Measurements from ENCODE around the gene ALDH5A1.
"Not testable (repeated sequence)": the region's sequence is repeated elsewhere in the genome, so short reads cannot be mapped to it uniquely, and the experiment has no call there.

Gene ALDH5A1

DNA sequence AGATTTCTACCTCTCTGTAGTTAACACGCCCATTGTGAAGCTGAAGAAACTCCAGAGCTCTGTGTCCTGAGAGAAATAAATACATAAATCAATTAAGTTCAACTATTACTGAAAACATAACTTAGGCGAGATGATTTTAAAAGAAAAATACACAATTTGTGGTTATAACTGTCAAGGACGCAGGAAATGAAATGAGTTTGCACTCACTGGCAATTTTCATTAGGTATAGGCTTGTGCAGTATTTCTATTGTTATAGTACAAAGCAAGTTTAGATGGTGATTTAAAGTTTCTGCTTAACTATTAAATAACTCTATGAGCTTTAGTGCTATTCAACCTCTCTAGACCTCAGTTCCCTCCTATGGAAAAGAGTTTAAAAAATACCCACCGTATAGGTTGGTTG is 8.7 kb upstream of the ALDH5A1 start:
- DNase-seq (ENCODE audit: low read depth in 2 of 2), result no peak

- DNase-seq (ENCODE audit: low read depth in 2 of 2), result no peak
Measured at GRCh38 chr6:24489470-24489869, 5.3 kb upstream of the ALDH5A1 start, which contains the start of gene GPLD1. Gene GPLD1, minus strand, starts transcription at chr6:24489578. Its CDS starts 67 bp downstream, at chr6:24489511.

DNA sequence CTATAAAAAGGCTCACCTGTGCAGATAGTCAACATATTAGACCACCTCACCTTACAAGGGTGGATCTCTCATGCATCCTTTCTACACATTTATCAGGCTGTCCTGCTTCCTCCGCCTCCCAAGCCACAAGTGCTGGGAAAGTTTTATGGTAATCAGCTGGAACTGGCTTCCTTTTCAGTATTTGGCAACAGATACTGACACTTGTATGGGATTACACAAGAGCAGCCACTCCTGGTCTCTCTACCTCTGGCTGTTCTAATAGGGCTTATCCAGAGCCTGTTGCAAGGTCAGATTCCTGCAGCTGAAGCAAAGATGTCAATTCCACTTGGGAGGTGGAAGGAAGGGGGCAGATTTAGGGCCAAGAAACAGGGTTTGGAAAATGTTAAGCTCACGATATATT is 4.9 kb upstream of the ALDH5A1 start:
- DNase-seq (ENCODE audit: low read depth in 2 of 2), result no peak

- no peak for DNase-seq (ENCODE audit: low read depth in 2 of 2)
Measured at GRCh38 chr6:24490948-24491347, 3.8 kb upstream of the ALDH5A1 start.

- DNase-seq (ENCODE audit: low read depth in 2 of 2), result no peak
Measured at GRCh38 chr6:24492475-24492874, 2.3 kb upstream of the ALDH5A1 start.

GRCh38 chr6:24493945-24494820 is 586 bp upstream of the ALDH5A1 start:
- DNase-seq (ENCODE audit: low read depth in 2 of 2), result no peak

GRCh38 chr6:24497254-24497970 is 2.6 kb downstream of the ALDH5A1 start:
- DNase-seq (ENCODE audit: low read depth in 2 of 2), result no peak

DNA sequence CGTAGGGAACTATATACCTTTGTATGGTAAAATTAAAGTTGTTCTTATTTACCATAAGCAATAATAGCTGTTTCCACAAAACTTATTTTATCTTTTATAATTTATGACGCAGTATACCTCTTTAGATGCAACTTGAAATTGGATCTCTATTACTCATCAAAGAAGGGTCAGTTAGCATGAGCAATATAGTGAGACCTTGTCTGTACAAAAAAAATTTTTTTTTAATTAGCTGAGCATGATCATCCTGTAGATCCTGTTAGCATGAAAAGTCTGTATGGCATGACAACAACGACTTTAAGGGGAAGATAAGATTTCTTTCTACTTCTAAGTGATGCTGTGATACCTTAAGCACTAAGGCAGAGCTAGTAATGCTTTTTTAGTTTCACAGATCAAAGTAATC is 5.9 kb downstream of the ALDH5A1 start:
- no peak for DNase-seq (ENCODE audit: low read depth in 2 of 2)

GRCh38 chr6:24501374-24501773 is 6.6 kb downstream of the ALDH5A1 start:
- no peak for DNase-seq (ENCODE audit: low read depth in 2 of 2)

GRCh38 chr6:24501914-24502313 is 7.1 kb downstream of the ALDH5A1 start:
- DNase-seq (ENCODE audit: low read depth in 2 of 2), result no peak

GRCh38 chr6:24504287-24504648 is 9.5 kb downstream of the ALDH5A1 start:
- DNase-seq (ENCODE audit: low read depth in 2 of 2), result no peak

DNA sequence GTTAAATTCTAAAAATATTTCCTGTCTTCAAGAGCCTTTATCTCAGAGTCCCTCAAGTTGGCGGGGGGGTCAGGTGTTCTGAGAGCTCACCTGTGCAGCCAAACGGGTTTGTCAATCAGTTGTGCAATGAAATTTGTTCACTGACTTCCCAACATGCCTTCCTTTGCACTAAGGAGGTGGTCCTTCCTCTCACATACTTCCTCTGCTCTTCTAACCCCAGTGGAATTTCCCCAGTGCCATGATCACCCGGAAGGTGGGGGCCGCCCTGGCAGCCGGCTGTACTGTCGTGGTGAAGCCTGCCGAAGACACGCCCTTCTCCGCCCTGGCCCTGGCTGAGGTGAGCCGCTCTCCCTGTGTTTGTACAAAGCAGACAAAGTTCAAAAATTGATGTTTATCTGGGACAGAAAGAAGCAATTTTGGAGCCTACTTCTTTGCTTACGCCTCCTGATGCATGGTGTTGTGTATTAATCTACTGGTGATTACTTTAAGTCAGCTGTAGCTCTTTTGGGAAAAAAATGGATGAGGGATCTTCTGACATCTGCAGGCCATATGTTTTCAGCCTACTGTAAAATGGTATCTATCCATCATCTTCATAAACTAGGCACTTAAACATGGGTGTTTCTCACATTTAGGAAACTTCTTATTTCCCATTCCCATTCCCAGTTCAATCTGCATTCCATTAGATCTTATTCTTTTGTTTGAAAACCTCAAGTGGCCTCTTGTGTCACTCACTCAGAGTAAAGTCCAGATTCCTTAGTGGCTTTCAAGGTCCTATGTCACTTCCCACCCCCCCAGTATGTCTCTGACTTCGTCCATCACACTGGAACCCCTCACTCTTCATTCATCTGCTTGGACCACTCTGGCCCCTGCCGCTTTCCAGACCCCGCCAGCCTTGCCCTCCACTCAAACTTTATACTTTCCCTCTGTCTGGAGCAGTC is 10.1 kb downstream of the ALDH5A1 start:
- no peak for DNase-seq (ENCODE audit: low read depth in 2 of 2)

- DNase-seq (ENCODE audit: low read depth in 2 of 2), result no peak
Measured at GRCh38 chr6:24506814-24507520, 12.2 kb downstream of the ALDH5A1 start.

DNA sequence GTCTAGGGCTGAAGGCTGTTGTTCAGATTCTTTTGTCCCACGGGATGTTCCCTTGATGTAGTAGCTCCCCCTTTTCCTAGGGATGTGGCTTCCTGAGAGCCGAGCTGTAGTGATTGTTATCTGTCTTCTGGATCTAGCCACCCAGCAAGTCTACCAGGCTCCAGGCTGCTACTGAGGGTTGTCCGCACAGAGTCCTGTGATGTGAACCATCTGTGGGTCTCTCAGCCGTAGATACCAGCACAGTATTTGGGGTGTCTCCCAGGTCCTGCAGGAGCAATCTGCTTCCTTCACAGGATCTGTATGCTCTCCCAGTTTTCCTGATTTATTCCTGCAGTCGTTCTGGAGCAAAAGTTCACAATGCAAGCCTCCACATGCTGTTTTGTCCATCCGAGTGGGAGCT is 17.2 kb downstream of the ALDH5A1 start:
- not testable (repeated sequence) for DNase-seq (ENCODE audit: low read depth in 2 of 2)

GRCh38 chr6:24513602-24514001 is 18.8 kb downstream of the ALDH5A1 start:
- DNase-seq (ENCODE audit: low read depth in 2 of 2), result no peak

- no peak for DNase-seq (ENCODE audit: low read depth in 2 of 2)
Measured at GRCh38 chr6:24517659-24518543, 23.1 kb downstream of the ALDH5A1 start.

DNA sequence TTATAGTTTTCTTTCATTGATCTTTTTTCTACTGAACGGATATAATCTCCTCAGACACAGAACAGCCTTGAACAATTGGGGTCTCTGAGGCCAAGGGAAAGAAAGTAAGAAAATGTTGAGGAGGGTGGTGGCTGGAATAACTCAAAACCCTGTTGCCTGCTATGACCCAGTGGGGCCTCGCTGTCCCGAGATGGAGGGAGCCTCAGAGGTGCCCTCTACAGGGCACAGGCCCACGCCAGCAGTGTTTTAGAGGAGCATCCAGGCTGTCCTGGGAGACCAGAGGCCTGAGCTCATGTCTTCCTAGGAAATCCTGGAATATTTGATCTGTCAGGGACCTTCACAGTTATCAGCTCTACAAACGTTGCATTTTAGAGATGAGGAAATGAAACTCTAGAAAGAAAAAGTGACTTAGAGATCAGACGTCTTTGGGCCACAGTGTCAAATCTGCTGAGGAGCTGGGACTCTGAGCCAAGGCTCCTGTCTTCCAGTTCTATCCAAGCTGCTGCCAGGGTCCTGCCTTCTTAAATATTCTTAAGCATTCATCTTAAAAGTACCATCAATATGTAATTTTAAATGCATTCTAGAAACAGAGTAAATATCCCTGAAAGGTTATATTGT is 26.3 kb downstream of the ALDH5A1 start:
- DNase-seq (ENCODE audit: low read depth in 2 of 2), result peak; percentile 7 to 18

- DNase-seq (ENCODE audit: low read depth in 2 of 2), result no peak
Measured at GRCh38 chr6:24522228-24523176, 27.7 kb downstream of the ALDH5A1 start.

DNA sequence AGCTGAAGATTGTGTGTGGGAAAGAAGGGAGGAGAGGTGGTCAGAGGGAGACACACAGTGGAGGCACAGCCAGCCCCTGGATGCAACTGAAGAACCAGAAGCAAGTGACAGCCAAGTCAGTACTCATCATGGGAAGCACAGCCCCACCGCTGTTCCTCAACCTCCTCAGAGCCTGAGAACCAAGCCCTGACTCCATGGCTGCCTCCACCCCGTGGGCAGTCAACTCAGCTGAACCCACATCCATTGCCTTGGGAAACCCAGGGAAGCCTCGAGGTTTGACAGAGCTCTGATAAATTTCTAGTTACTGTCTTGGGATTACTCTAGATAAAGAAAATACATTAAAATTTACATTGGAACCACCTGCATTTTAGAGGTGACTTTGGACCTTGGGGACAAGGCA is 29.6 kb downstream of the ALDH5A1 start:
- no peak for DNase-seq (ENCODE audit: low read depth in 2 of 2)

Measured in stimulated activated CD4-positive, alpha-beta T cell treated with anti-CD3 and anti-CD28 coated beads, Interleukin-4, amount 100 ng/mL, for 48 hours (primary cell).